Esophagus muscularis mucosa (tissue), 4 donors: ENCODE data around the gene SKP1. TPM values are rescaled to one million over a fixed set of nuclear protein-coding genes. Genes with fewer than 3 reads are reported as not detected.

Experiments
- DNase-seq: peaks from one replicate; pipeline ENCODE4 v3.0.0-alpha.2; 2017; ENCODE audit errors: extremely low spot score
- H3K27ac ChIP-seq, 4 donors: fragments of 200-600 bp; sonication (generic); replicated peaks in 1 of 4; 1 replicate in 3 of 4; 2 replicates in 1 of 4; pipeline ENCODE4 v1.5.1; 2016 to 2019; ENCODE audit warnings: mild to moderate bottlenecking in 1 of 4
- H3K27me3 ChIP-seq, 4 donors: fragments of 200-600 bp; sonication (generic); one replicate each; pipeline versions ENCODE4 v1.5.1 to v1.6.0; 2016 to 2019
- H3K36me3 ChIP-seq, 4 donors: fragments of 200-600 bp; sonication (generic); one replicate each; pipeline ENCODE4 v1.5.1; 2016 to 2019
- H3K4me1 ChIP-seq, 4 donors: fragments of 200-600 bp; sonication (generic); one replicate each; pipeline ENCODE4 v1.5.1; 2016 to 2019
- H3K4me3 ChIP-seq, 4 donors: fragments of 200-600 bp; sonication (generic); 1 replicate in 2 of 4; 2 replicates in 2 of 4; pipeline ENCODE4 v1.5.1; 2016 to 2019; ENCODE audit warnings: mild to moderate bottlenecking in 4 of 4, moderate library complexity in 1 of 4
- H3K9me3 ChIP-seq, 4 donors: fragments of 200-600 bp; sonication (generic); 1 replicate in 3 of 4; 2 replicates in 1 of 4; pipeline ENCODE4 v1.5.1; 2016 to 2019
- CTCF ChIP-seq, 3 experiments: fragments of 200-600 bp in 2 of 3; fragments of 450-650 bp in 1 of 3; sonication (generic) in 2 of 3; IDR thresholded peaks; one replicate each; pipeline ENCODE4 v1.5.1; 2017 to 2019; ENCODE audit warnings: antibody characterized with exemption in 3 of 3, mild to moderate bottlenecking in 2 of 3, moderate library complexity in 1 of 3
- EP300 ChIP-seq: sonication (generic); formaldehyde crosslinking; IDR thresholded peaks from one replicate; pipeline ENCODE4 v1.6.1; 2017; ENCODE audit warnings: antibody characterized with exemption
- POLR2A ChIP-seq: fragments of 450-650 bp; IDR thresholded peaks from one replicate; pipeline ENCODE4 v1.6.1; 2017; ENCODE audit warnings: antibody characterized with exemption, moderate library complexity, mild to moderate bottlenecking, low read depth
- POLR2AphosphoS5 ChIP-seq, 2 donors: sonication (generic); formaldehyde crosslinking; IDR thresholded peaks; one replicate each; pipeline ENCODE4 v1.6.1; 2017; ENCODE audit warnings: antibody characterized with exemption in 2 of 2
- WGBS: methylation state at CpG from one replicate; pipeline ENCODE4 v1.1.5; 2018; 5-methylcytosine and 5-hydroxymethylcytosine counted together
- intact Hi-C: fragments of 100-400 bp; cut with DNase I; formaldehyde crosslinking; loops from one replicate; pipeline ENCODE4 v1.15.1; 2023
- total RNA-seq, 4 donors: library from RNA; depleted of rRNA; stranded (reverse); fragments of >200 nt; gene quantifications; one replicate each; pipeline versions ENCODE4 v1.1.0 to v1.2.1, GENCODE V29; 2016

The SKP1 gene
- total RNA-seq, 4 donors from 2014 or later, result 170 to 345 (median 322) TPM

- no peak overlapping the region for H3K4me3 ChIP-seq
- H3K27ac ChIP-seq, result no peak overlapping the region
- no peak for DNase-seq
- intact Hi-C loops, result loop anchor here (5.0 kb wide), 1 partner anchor 110 kb away; no protein-coding TSS in a partner anchor
- 74% methylated on average over 4 of the region's 4 CpGs for WGBS
- H3K36me3 ChIP-seq, result peaks cover 32 to 96% (median 78%) of the 10 kb centered on the region in 4 donors
- peaks cover 38 to 55% (median 45%) of the 10 kb centered on the region in 4 donors for H3K4me1 ChIP-seq
- H3K9me3 ChIP-seq, result no peaks in the 10 kb centered on the region
- TF ChIP-seq POLR2A (no peak), CTCF (IDR thresholded peaks at IDR 0.05) (no peak), EP300 (no peak), POLR2AphosphoS5 (IDR thresholded peaks at IDR 0.05) (no peak)
- no peaks in the 10 kb centered on the region for H3K27me3 ChIP-seq
Observed at GRCh38 chr5:134146651-134147518, 29.9 kb downstream of the SKP1 start.

GRCh38 chr5:134145779-134146581 is 30.8 kb downstream of the SKP1 start:
- Histone ChIP-seq H3K27ac (no peak overlapping the region), H3K36me3 (peaks cover 31 to 96% (median 80%) of the 10 kb centered on the region in 4 donors), H3K4me3 (no peak overlapping the region), H3K4me1 (peaks cover 34 to 62% (median 39%) of the 10 kb centered on the region in 4 donors), H3K9me3 (no peaks in the 10 kb centered on the region), H3K27me3 (no peaks in the 10 kb centered on the region)
- DNase-seq, result peak; percentile 93
- 86% methylated on average over 12 of the region's 13 CpGs for WGBS
- TF ChIP-seq CTCF (IDR thresholded peaks at IDR 0.05) (peak; percentile 90 to 99 (median 90)), POLR2AphosphoS5 (IDR thresholded peaks at IDR 0.05) (peak in 1 of 2 donors; percentile 10), POLR2A (no peak), EP300 (no peak)
- intact Hi-C loops, result loop anchor here (5.0 kb wide), 1 partner anchor 109 kb away; no protein-coding TSS in a partner anchor

- no peaks in the 10 kb centered on the region for H3K9me3 ChIP-seq
- H3K4me1 ChIP-seq, result peaks cover 34 to 62% (median 38%) of the 10 kb centered on the region in 4 donors
- H3K27me3 ChIP-seq, result no peaks in the 10 kb centered on the region
- H3K4me3 ChIP-seq, result no peak overlapping the region
- no CpG with 5 or more reads among the region's 1 CpG for WGBS
- DNase-seq, result no peak
- no peak overlapping the region for H3K27ac ChIP-seq
- TF ChIP-seq POLR2AphosphoS5 (IDR thresholded peaks at IDR 0.05) (no peak), POLR2A (no peak), CTCF (IDR thresholded peaks at IDR 0.05) (no peak), EP300 (no peak)
- intact Hi-C loops, result loop anchor here (5.0 kb wide), 1 partner anchor 108 kb away; no protein-coding TSS in a partner anchor
- peaks cover 29 to 95% (median 80%) of the 10 kb centered on the region in 4 donors for H3K36me3 ChIP-seq
Observed at GRCh38 chr5:134145041-134145757, 31.6 kb downstream of the SKP1 start.
